ENCODE data around the gene TCEAL9.

The TCEAL9 gene

DNA sequence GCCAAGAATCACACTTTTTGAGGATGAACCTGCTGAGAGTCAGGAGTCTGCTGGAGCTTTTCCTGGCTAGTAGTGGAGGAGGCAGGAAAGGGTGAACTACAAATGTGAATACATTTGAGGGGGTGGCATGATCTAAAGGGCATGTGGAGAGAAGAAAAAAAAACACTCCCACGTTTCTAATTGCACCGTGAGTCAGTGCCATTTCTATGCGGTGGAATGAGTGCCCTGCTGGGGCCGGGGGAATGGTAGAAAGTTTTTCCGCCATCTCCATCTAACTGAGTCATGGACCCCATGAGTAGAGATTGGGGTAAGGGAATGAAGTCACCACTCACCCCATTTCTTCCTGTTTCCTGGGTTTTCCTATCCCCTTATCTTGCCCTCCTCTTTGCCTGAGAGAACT, 39.9 kb downstream of the TCEAL9 start:
- H3K27me3 Mint-ChIP-seq = no peaks in the 10 kb centered on the region
- no peak overlapping the region for H3K4me3 Mint-ChIP-seq
- H3K9me3 Mint-ChIP-seq = no peaks in the 10 kb centered on the region
- peaks cover 27% of the 10 kb centered on the region for H3K4me1 Mint-ChIP-seq (ENCODE audit: low read depth)
- no peaks in the 10 kb centered on the region for H3K36me3 Mint-ChIP-seq (ENCODE audit: low read depth)
- peak overlapping the region; percentile 79 for H3K27ac Mint-ChIP-seq

DNA sequence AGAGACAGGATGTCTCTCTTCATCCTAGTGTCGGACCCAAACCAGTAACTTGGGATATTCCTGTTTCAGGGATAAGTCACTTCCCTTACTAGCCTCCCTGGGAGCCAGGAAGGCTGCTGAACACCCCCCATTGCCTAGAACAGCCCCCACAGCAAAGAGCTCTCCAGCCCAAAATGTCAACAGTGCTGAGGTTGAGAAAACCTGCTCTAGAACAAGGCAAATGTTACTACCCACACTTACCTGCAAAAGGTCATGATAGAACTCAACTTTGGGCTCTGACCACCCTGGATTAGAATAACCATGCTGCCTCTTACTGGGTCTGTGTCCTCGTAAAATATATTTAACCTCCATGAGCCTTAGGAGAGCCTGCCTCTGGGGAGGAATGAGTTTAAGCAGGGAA, 40.4 kb downstream of the TCEAL9 start:
- H3K9me3 Mint-ChIP-seq = no peaks in the 10 kb centered on the region
- H3K27ac Mint-ChIP-seq = peak overlapping the region; percentile 79
- H3K36me3 Mint-ChIP-seq (ENCODE audit: low read depth) = no peaks in the 10 kb centered on the region
- H3K4me3 Mint-ChIP-seq = no peak overlapping the region
- H3K4me1 Mint-ChIP-seq (ENCODE audit: low read depth) = peaks cover 27% of the 10 kb centered on the region
- H3K27me3 Mint-ChIP-seq = no peaks in the 10 kb centered on the region

DNA sequence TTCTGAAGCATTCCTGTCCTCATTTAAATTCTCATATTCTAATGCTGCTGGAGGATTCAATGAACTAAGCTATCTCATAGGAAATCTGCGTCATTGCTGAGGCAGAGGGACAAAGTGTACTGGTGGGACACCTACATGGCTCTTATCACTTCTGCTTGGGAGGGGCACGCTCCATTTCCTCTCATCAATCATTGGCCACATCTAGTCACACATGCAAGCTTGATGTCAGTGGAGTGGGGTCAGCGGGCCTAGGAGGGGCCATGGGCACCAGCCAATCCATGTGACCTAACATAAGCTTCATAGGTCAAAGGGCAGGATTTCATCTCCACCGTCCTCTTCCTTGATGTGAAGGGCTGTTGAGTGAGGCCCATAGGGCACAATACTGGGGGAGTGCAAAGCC, 41.4 kb downstream of the TCEAL9 start:
- no peak overlapping the region for H3K4me3 Mint-ChIP-seq
- peak overlapping the region; percentile 76 for H3K27ac Mint-ChIP-seq
- H3K36me3 Mint-ChIP-seq (ENCODE audit: low read depth) = no peaks in the 10 kb centered on the region
- H3K9me3 Mint-ChIP-seq = no peaks in the 10 kb centered on the region
- H3K4me1 Mint-ChIP-seq (ENCODE audit: low read depth) = peaks cover 27% of the 10 kb centered on the region
- H3K27me3 Mint-ChIP-seq = no peaks in the 10 kb centered on the region

DNA sequence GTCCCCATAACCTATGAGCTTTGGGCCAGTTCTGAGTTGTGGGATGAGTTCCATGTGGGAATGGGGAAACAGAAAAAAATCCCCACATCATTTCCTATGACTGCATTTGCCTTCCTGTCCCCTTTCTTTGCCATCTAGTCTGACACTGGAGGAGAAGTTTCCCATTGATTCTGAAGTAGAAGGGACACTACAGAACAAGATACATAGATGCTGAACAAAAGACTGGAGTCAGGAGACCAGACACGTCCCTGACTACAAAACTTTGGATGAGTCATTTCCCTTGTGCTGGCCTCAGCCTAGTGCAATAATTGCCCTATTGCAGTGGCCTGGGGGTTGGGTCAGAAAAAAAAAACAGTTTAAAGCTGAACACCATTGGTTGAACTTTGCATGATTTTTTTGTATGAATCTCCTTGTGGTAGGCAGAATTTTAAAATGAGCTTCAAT, 42.1 kb downstream of the TCEAL9 start:
- Mint-ChIP-seq H3K9me3 (no peaks in the 10 kb centered on the region), H3K4me1 (ENCODE audit: low read depth) (peaks cover 27% of the 10 kb centered on the region), H3K4me3 (no peak overlapping the region), H3K27ac (no peak overlapping the region), H3K36me3 (ENCODE audit: low read depth) (no peaks in the 10 kb centered on the region), H3K27me3 (no peaks in the 10 kb centered on the region)

DNA sequence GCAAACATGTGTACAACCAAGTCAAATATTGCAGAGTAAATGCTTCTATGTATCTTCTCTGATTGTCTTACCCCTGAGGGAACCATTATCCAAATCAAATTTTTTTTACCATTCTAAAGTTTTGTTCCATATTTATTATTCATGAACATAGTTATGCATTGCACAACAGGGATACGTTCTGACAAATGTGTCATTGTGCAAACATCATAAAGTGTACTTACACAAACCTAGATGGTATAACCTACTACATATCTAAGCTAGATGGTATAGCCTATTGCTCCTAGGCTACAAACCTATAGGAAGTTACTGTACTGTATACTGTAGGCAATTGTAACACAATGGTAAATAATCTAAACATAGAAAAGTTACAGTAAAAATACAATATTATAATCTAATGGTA, 43.4 kb downstream of the TCEAL9 start:
- H3K4me1 Mint-ChIP-seq (ENCODE audit: low read depth) = peaks cover 34% of the 10 kb centered on the region
- H3K9me3 Mint-ChIP-seq = no peaks in the 10 kb centered on the region

DNA sequence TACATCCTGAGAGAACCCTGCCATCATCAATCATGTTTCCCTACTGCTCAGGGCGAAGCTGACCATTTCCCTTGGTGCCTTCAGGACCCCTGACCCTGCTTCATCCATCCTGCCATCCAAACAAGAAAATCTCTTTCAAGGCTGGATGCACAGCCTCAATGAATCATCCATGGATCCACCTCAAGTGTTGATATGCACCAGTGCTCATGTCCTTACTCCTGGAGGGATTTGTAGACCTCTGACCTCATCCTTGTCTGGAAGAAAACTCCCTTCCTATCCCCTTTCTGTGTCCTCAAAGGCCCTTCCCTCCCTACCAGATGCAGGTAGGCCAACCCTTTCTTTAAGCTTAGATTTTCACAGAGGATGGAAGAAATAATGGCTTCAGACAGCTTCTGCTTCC, 44.6 kb downstream of the TCEAL9 start:
- H3K4me3 Mint-ChIP-seq = no peak overlapping the region
- H3K4me1 Mint-ChIP-seq (ENCODE audit: low read depth) = peaks cover 34% of the 10 kb centered on the region
- no peaks in the 10 kb centered on the region for H3K27me3 Mint-ChIP-seq
- H3K27ac Mint-ChIP-seq = no peak overlapping the region
- H3K36me3 Mint-ChIP-seq (ENCODE audit: low read depth) = no peaks in the 10 kb centered on the region
- no peaks in the 10 kb centered on the region for H3K9me3 Mint-ChIP-seq

More for the DNA sequence above, 43.4 kb downstream of the TCEAL9 start:
- H3K27me3 Mint-ChIP-seq = no peaks in the 10 kb centered on the region
- no peaks in the 10 kb centered on the region for H3K36me3 Mint-ChIP-seq (ENCODE audit: low read depth)
- no peak overlapping the region for H3K27ac Mint-ChIP-seq
- H3K4me3 Mint-ChIP-seq = no peak overlapping the region

DNA sequence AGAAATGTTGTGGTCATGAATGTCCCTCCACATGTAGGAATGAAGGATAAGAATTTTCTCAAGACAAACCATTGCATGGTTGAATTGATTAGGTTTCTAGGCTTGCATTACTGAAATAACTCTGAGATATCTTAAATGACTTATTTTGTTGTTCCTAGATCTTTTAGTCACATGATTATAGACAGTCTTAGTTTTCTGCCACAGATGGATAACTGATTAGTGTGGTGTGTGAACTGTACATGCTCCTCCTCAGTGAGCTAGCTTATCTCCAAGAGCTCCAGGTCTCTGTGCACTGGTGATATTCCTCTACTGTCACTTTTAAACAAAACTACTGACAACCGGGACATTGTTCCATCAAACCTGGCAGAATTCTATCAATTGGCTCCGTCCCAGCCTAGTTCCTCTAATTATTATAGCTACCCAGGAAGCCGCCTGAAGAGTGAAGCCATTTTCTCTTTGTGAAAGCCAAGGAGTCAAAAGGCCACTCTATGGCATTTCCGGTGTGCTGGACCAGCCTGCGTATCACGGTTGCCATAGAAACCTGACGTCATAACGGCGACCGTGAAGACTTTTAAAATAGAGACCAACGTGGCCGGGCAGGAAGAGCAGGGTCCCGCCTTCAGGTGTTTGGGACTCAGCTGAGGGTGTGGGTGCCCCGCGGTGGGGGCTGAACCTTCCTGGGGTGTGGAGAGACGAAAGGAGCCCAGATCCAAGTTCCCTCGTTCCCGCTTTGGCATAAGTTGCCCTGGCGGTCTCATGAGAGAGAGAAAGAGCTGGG, 48.1 kb downstream of the TCEAL9 start:
- H3K36me3 Mint-ChIP-seq (ENCODE audit: low read depth) = no peaks in the 10 kb centered on the region
- H3K27ac Mint-ChIP-seq = peak overlapping the region; percentile 81
- peak overlapping the region; percentile 86 for H3K4me3 Mint-ChIP-seq
- peaks cover 7% of the 10 kb centered on the region for H3K4me1 Mint-ChIP-seq (ENCODE audit: low read depth)
- H3K9me3 Mint-ChIP-seq = no peaks in the 10 kb centered on the region
- H3K27me3 Mint-ChIP-seq = no peaks in the 10 kb centered on the region

DNA sequence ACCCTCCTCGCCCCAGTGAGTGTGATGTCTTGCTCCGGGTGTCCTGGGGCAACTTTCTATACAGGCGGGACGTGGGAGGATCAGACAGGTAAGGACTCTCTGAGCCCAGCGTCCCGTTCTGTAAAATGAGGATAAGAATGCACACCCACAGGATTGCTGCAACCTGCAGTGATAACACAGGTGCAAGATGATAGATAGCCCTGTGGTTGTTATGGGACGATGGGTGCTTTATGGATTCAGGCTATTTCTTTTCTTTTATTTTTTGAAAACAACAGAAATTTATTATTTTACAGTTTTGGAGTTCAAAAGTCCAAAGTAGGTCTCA, 48.7 kb downstream of the TCEAL9 start:
- H3K4me3 Mint-ChIP-seq = peak overlapping the region; percentile 86
- H3K36me3 Mint-ChIP-seq (ENCODE audit: low read depth) = no peaks in the 10 kb centered on the region
- H3K27me3 Mint-ChIP-seq = no peaks in the 10 kb centered on the region
- H3K4me1 Mint-ChIP-seq (ENCODE audit: low read depth) = peaks cover 7% of the 10 kb centered on the region
- no peak overlapping the region for H3K27ac Mint-ChIP-seq
- no peaks in the 10 kb centered on the region for H3K9me3 Mint-ChIP-seq

DNA sequence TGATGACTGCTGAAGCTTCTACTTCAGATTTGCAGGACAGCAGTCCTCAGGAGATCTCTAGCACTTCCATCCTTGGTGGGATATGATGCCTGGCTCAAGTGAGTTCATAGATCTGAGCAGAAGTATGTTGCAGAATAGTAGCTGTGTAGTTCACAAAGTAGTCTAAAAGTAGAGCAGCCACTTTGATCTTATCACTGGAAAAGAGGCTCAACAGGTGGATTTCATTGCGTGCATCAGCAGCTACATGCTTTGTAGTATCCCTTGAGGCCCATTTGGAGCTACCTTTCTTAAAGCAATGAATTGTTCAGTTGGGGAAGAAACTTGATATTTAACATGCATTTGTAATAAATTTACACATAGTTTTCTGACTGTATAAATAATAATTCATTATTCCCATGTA, 50.0 kb downstream of the TCEAL9 start:
- H3K36me3 Mint-ChIP-seq (ENCODE audit: low read depth) = no peaks in the 10 kb centered on the region

DNA sequence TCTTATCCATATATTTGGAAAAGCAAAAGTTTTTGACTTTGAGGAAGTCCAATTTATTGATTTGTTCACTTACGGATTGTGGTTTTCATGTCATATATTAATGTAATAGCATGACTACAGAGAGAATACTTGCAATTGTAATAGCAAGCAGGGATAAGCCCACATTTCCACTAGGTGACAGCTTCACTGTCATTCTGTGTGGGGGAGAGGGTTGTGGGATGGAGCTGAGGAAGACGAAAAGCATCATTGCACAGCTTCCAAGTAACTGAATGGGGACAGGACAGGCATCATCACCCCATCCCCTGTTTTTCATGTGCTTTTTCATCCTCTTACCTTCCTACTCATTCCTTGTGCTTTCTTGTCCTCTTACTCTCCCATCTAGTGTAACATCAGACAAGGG, 51.5 kb downstream of the TCEAL9 start:
- H3K27ac Mint-ChIP-seq = no peak overlapping the region
- H3K4me1 Mint-ChIP-seq (ENCODE audit: low read depth) = peaks cover 7% of the 10 kb centered on the region
- no peak overlapping the region for H3K4me3 Mint-ChIP-seq
- H3K9me3 Mint-ChIP-seq = no peaks in the 10 kb centered on the region
- no peaks in the 10 kb centered on the region for H3K27me3 Mint-ChIP-seq
- H3K36me3 Mint-ChIP-seq (ENCODE audit: low read depth) = no peaks in the 10 kb centered on the region

More for the DNA sequence above, 50.0 kb downstream of the TCEAL9 start:
- peaks cover 7% of the 10 kb centered on the region for H3K4me1 Mint-ChIP-seq (ENCODE audit: low read depth)
- H3K9me3 Mint-ChIP-seq = no peaks in the 10 kb centered on the region
- H3K27me3 Mint-ChIP-seq = no peaks in the 10 kb centered on the region
- no peak overlapping the region for H3K27ac Mint-ChIP-seq
- H3K4me3 Mint-ChIP-seq = no peak overlapping the region

All from stimulated activated naive CD8-positive, alpha-beta T cell treated with anti-CD3 and anti-CD28 coated beads, Interleukin-15, Interleukin-2, amounts not matched to agents 100 ng/mL and 50 ng/mL, for 24 hours (primary cell).